Activated CD4-positive, alpha-beta T cell treated with anti-CD3 and anti-CD28 coated beads for 24 hours (primary cell): ENCODE data around the gene SMIM28.
"Not testable (repeated sequence)": the region's sequence is repeated elsewhere in the genome, so short reads cannot be mapped to it uniquely, and the experiment has no call there.

Experiments
- DNase-seq, 2 donors: peaks; one replicate each; pipeline ENCODE4 v3.0.0-alpha.2; 2020; ENCODE audit warnings: low read depth in 2 of 2

The SMIM28 gene

DNA sequence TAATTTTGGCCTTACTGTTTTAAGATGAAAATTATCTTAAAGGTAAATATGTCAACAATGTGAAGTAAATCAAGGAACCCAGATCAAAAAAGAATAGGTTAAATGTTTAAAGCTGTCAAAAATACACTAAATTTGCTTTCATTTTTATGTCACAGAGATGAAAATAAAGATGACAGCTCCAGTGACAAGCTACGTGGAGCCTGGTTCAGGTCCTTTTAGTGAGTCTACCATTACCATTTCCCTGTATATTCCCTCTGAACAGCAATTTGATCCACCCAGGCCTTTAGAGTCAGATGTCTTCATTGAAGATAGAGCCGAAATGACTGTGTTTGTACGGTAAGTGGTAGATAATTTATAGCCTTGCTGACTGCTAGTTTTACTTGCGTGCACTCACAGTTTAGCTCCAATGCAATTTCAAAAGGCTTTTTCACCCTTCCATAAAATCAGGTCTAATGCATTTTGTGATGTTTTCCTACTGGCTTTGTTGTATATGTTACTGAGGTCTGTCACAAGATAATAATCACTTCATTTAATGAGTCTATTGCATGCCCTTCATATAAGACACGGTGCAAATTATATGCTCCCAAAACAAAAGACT lies 28.2 kb downstream of the SMIM28 start:
- DNase-seq = no peak

DNA sequence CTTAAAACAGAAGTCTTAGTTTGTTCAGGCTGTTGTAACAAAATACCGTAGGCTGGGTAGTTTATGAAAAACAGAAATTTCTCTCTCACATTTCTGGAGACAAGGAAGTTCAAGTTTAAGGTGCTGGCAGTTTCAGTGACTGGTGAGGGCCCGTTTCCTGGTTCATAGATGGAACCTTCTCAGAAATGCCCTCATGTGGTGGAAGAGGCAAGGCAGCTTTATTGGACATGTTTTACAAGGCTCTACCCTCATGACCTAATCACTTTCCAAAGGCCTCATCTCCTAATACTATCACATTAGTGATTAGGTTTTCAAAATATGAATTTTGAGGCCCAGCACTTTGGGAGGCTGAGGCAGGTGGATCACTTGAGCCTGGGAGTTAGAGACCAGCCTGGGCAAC lies 28.7 kb downstream of the SMIM28 start:
- no peak for DNase-seq

DNA sequence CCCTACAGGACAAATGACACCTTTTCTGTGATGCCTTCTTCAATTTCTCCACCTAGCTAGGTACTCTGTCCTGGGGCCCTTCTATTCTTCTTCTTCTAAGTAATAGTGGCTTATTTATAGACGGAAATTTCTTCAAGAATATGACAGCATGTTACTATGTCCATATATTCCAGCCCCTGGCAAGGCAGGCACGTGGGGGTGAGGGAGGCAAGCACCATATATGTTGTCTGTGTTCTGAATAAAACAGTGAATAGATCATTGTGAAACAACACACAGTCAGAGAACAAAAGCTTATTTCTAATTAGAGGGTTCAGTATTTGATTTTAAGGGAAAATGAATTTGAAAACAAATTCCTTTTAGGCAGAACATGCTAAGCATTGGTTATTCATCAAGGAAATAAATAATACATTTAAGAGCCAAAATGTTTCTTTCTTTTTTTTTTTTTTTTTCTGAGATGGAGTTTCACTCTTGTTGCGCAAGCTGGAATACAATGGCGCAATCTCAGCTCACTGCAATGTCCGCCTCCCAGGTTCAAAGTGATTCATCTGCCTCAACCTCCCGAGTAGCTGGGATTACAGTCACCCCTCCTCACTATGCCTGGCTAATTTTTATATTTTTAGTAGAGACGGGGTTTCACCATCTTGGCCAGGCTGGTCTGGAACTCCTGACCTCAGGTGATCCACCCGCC lies 32.5 kb downstream of the SMIM28 start:
- no peak for DNase-seq

DNA sequence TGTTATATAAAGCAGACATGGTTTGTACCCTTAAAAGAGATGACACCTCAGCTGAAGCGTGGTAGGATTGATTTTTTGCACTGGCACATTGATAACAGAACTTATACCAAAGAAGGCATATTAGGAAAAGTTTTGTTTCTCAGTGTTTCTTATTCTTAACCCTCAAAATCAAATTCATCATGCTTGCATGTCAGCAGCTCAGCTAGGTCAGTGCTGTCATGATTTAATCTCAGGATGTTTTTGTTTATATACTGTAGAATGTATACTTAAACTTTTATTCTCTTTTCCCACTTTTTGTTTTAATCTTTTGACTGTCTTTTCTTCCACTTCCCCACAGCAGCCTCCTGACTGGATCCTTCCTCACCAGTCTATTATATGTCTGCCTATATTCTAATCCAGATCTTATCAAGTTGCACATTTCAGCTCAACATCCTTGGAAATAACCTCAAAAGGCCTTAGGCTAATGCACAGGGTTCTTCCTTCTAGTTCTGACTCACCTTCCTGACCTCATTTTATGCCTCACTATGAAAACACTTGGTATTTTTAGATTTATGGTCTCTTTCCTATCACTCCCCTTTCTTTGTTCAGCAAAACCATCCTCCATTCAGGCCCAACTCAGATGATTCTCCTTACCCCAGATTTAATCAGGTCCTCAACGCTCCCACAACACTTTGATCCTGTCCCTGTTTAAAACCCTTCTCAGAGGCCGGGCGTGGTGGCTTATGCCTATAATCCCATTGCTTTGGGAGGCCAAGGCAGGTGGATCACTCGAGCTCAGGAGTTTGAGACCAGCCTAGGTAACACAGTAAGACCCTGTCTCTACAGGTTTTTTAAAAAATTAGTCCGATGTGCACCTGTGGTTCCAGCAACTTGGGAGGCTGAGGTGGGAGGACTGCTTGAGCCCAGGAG lies 33.5 kb downstream of the SMIM28 start:
- no peak for DNase-seq

DNA sequence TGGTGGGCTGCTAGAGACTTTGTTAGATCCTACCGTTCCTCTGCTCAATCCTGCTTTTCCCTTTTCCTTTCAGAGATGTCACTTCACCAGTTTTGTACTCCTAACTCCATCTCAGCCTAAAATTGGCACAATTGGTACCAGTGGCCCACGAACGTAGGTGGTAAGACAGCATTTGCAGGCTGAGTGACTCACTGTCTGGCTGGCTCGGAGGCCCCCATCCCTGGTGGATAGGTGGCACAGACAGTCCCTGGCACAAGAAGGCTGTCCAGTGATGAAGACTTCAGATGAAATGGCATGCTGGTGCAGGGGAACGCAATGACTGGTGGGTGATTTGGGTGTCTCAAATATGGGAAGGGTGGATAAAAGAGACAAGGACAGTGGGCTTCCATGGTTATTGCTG lies 37.4 kb downstream of the SMIM28 start:
- DNase-seq = no peak

DNA sequence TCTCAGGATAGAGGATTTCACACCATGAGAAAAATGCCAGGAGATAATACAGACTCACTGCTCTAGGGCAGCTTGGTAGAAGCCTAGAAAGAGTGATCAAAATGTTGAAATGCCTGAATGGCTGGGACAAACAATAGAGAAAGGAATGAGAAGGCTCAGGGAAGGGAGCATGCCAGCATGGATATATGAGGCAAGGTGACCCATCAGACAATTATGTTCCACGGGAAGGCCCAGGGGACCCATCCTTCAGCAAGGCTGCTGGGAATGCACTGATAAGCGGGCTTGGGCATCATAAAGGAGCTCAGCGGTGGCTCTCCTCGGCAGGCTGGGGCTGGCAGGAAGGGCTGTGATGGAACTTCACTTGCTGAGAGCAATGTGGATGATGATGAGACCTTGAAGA lies 38.5 kb downstream of the SMIM28 start:
- no peak for DNase-seq

DNA sequence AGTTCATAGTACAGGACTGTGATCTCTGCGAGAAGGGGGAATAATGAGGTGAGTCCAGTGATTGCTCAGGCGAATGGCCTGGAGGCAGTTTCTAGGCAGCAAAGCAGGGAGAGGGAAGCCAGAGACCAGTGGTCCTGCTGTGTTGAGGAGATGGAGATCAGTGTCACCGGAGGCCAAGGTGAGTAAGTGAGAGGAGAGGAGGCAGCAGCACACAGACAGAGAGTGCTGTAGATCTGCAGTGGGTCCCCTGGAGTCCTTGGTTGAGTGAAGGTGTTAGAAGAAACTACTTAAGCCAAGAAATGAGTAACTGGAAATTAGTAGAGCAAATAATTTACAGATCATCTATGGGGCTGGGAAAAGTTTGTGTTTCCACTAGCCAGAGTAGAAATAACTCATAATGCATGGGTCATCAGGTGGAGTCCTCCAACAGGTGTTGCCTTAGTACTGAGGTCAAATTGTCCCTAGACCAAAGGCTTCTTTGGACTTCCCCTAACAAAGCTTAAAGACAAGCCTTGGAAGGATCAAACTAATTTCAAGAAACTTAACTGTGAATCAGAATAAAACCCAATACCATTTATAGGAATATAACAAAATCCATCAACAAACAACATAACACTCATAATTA lies 39.9 kb downstream of the SMIM28 start:
- DNase-seq = no peak

DNA sequence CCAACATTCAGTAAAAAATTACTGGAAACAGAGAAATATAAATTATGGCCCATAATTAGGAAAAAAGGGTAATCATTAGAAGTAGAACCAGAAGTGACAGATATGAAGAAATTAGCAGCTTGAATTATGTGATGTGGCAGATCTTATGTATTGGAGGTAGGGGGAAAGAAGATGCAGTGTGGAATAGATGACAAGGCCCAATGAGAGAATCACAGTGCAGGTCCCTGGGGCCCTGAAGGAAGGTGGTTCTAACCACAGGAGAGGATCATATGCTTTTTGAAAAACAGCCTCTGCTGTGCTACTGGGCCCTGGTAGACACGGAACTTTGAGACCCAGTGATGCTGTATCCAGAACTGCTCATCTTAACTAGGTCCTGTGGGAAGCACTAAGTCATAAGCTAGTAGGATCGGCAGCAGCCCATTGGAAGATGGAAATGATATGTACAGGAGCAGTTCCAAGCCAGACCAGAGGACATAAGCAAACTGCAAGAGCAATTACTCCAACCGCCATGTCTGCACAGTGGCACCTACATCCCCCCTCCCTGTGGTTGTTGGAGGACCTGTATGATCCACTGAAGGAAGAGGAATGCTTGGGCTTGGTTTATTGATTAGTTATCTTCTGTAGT lies 40.5 kb downstream of the SMIM28 start:
- DNase-seq = no peak

DNA sequence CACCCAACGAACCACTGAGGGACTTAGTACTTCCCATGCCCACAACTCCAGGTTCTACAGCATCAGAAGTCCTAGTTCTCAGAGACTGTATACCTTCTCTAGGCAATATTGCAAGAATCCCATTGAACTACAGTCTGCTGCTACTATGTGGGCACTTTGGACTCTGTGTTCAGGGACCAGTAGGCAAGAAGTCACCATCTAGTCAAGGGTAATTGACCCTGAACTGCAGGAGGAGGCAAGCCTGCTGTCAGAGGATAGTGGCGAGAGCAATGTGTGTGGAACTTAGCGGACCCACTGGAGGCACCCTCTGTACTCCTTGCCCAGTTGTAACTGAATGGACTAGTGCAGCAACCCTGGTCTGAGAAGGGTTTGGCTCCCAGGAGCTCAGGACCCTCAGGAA lies 42.1 kb downstream of the SMIM28 start:
- DNase-seq = no peak

DNA sequence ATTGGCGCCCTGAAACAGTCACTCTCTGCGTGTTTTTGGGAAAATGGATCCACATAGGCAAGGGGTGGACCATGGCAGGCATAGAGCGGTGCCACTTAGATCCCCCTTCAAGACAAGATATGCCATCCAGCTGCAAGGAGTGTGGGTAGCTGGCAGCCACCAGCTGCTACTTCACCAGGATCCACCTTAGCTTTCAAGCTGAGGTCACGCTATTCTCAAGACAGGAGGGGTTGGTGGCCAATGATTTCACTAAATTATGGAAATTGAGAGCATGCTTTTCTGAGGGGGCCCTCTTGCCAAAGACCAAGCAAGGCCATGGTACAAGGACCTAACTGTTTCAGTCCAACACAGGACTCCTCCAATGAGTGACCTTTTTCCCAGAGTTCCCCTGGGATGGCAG lies 42.7 kb downstream of the SMIM28 start:
- DNase-seq = no peak

DNA sequence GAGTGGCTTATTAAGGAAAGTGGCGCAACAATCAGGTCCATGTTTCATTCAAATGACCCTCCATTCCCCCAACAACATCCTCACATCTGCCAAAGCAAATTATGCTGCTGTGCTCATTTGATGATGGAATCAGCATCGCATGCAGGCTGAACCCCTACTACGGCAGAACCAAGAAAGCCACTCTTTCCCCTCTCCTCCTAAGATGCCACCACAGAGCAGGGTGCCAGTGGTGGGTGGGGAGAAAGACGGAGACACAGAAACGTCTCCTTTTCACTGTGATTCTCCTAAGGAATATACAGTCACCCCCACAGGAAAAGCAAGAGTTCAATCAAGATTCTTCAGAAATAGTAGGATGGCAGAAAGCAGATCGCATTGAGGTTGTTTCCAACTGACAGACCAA lies 43.4 kb downstream of the SMIM28 start:
- DNase-seq = no peak

DNA sequence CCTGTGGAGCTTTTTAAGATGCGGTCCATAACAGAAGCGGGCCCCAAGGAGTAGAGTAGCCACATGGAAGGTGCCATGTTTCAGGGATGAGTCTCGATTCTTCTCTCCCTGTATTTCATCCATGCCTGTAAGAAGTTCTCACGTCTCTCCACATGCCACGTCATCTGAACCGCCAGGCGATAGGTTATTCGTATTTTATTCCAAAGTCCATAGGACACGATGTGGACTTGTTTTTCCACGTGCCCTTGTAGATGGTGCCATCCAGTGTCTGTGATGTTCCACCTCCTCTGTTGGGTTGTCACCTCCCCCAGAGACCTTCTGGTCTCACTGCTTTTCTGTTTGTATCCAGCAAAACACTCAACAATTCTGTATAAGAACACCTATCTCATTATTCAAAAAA lies 43.9 kb downstream of the SMIM28 start:
- DNase-seq = no peak

DNA sequence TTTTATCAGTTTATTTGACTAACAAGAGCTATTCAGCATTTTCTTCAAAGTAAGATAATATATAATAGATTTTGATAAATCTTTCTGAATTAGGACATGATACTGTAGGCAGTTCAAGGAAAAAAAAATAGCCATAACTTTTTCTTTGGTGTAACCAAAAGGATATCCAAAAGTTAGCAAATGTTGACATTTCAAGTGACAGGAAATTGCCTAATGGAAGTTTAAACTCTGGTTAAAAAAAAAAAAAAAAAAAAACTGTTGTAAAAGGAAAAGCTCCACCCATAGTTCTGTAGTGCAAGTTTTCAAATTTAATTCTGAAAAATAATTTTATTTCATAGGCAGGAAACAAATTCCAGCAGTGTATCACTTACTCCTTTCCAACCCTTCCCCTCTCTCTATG lies 45.2 kb downstream of the SMIM28 start:
- DNase-seq = no peak

DNA sequence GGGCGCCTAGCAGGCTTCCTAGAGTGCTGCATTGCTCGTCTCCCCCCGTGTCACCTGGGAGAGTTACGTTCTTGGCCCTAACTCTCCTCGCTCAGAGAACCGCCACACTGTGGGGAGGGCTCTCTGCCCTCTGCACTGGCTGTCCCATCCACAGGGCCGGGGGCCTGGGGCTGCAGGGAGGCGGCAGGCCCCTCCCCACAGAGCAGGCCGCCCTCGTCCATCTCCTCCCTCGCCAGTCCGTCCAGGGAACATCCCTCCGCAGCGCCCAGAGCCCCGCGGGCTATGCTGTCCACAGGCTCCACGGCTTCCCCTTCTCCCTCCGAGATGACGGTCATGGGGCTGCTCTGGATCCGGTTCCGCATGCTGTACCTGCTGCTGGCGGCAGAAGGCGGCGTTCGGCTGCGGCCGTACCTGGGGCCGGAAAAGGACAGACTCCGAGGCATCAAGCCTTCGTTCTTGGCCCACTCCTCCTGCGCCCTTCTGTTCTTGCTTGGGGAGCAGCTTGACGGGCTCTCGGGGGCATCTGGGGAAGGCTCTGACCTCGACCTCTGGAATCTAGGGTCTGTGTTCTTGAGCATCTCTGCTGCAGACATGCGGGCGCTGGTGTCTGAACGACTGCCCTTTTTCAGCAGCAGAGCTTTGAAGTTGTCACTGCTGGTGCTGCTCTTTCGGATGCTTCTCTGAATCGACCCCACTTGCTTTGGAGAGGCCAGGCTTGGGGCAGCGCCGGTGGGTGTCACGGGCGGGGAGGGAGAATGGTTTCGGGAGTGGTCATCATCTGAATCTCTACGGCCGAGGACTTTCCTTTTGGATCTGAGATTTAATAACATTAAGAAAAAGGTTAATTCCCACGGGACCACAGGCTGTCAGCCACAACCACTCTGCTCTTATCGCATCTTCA lies 46.5 kb downstream of the SMIM28 start:
- DNase-seq = no peak

DNA sequence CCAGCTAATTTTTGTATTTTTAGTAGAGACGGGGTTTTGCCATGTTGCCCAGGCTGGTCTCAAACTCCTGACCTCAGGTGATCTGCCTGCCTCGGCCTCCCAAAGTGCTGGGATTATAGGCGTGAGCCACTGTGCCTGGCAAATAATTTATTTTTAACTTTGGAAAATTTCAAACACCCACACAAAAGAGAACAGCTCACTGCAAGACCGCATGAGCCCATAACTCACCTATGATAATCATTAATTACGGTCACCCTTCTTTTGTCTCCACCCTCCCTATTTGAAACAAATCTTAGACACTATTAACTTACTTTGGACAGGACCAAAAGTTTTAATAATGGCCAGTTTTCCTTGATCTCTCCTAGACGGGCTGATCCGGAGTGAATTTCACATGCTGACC lies 47.6 kb downstream of the SMIM28 start:
- DNase-seq = not testable (repeated sequence)

DNA sequence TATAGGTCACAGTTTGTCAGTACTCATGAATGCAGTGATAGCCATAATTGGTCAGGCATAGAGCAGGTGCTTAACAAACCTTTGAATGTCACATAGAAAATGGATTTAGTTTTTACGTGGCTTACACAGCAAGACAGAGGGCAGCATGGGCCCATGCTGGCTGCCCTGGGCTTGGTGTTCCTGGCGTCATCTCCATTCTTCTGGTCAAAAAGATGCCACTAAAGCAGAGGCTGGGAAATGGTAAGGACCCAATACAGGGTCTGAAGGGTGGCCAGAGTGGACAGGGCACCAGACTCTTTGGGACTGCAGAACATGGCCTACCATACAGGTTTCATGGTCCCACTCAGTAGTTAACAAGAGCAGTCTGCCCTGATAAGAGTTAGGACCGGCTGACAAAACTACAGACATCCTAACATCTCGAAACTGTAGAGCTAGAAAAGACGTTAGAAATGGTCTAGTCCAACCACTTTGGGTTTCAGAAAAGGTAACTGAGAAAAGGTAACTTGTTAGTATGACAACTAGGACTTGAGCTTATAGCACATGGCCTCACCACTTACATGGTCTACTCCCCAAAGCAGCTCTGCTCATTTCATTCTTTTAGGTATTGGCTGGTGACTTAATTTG lies 48.9 kb downstream of the SMIM28 start:
- DNase-seq = no peak

DNA sequence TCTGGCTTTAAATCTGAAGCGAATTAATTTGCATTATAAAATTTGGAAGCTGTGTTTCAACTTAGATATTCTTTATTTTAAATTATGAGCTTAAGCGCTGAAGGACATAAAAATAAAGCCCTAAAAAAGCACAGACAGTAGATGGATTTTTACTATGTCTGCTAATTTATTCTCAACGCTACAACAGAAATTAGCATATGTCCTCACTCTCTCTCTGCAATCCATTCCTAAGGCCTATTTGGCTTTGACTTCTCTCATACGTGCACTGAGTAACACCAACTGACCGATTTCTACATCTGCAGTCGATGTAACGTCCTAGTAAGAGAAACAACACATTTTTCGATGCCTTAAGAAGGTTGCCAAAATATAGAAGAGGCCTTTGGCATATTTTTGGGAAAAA lies 50.0 kb downstream of the SMIM28 start:
- no peak for DNase-seq

DNA sequence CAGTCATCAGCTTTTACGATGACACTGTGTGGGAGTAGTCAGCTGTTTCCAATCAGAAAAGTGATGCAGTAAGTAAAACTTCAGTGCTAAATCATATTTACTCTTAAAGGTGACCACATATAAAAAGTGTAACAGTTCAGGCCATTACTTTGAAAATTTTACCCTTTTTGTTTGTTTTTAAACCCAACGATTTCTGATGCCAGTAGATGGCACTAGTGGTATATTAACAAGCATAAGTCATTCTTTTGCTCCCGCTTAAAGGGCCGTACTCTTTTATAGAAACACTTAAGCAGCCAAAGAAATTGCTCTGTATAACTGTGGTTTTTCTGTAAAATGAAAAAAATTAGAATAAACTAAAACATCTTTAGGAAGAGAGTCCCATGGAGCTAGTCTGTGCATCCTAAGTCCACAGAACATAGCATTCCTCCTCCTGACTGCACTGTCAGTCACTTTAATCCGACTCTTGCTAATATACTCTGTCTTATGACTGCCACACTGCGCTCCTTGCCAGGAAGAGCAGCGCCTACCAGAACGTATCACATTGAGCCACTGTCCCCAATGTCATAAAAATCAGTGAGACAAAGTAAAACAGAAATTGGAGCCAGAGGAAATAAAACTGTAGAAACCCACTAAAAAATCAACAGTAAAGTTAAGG lies 51.4 kb downstream of the SMIM28 start:
- DNase-seq = peak in 1 of 2 donors; percentile 16

DNA sequence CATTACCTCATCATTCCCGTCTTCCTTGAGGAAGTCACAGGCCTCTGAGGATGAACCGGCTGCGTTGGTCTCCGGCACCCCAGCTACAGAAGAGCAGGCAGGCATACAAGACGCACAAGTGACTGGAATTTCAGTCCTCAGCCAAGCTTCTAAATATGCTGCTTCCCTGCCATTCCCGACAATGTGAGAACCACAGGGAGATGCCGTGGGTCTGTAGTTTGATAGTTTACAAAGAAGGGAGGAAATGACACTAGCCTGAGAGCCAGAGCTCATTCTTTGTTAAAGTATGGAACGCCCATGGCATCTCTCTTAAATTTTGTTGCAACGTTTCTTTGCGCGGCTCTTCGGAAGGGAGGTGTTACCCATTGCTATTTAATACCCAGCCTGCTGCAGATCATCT lies 52.1 kb downstream of the SMIM28 start:
- DNase-seq = no peak
